Stimulated activated naive B cell treated with anti-CD40 and anti-IgM and Interleukin-4, amounts not matched to agents 10 μg/mL and 1 μg/mL and 100 μg/mL, for 72 hours (primary cell): ENCODE data around the gene GTPBP3.

ENCODE experiments used
- ATAC-seq, 2 donors: fragments of 150-1000 bp; cut with Tn5 transposase; replicated peaks; 2 replicates each; pipeline ENCODE4 v1.10.0; 2021; ENCODE audit warnings: moderate library complexity in 1 of 2
- DNase-seq: peaks from one replicate; pipeline ENCODE4 v3.0.0; 2021
- H3K27ac Mint-ChIP-seq: one replicate; pipeline ENCODE4 v1.8.0; 2022; ENCODE audit warnings: mild to moderate bottlenecking, mixed read lengths
- H3K27me3 Mint-ChIP-seq, 2 donors: one replicate each; pipeline ENCODE4 v1.8.0; 2022; ENCODE audit warnings: mixed read lengths in 2 of 2
- H3K36me3 Mint-ChIP-seq, 2 donors: one replicate each; pipeline ENCODE4 v1.8.0; 2022; ENCODE audit warnings: mixed read lengths in 2 of 2, mild to moderate bottlenecking in 1 of 2
- H3K4me1 Mint-ChIP-seq, 2 donors: one replicate each; pipeline ENCODE4 v1.8.0; 2022; ENCODE audit warnings: mixed read lengths in 2 of 2, mild to moderate bottlenecking in 1 of 2
- H3K4me3 Mint-ChIP-seq, 2 donors: one replicate each; pipeline ENCODE4 v1.8.0; 2022; ENCODE audit warnings: mild to moderate bottlenecking in 2 of 2, mixed read lengths in 2 of 2, moderate library complexity in 1 of 2
- H3K9me3 Mint-ChIP-seq, 2 donors: one replicate each; pipeline ENCODE4 v1.8.0; 2022; ENCODE audit warnings: mixed read lengths in 2 of 2, mild to moderate bottlenecking in 1 of 2

Gene GTPBP3

DNA sequence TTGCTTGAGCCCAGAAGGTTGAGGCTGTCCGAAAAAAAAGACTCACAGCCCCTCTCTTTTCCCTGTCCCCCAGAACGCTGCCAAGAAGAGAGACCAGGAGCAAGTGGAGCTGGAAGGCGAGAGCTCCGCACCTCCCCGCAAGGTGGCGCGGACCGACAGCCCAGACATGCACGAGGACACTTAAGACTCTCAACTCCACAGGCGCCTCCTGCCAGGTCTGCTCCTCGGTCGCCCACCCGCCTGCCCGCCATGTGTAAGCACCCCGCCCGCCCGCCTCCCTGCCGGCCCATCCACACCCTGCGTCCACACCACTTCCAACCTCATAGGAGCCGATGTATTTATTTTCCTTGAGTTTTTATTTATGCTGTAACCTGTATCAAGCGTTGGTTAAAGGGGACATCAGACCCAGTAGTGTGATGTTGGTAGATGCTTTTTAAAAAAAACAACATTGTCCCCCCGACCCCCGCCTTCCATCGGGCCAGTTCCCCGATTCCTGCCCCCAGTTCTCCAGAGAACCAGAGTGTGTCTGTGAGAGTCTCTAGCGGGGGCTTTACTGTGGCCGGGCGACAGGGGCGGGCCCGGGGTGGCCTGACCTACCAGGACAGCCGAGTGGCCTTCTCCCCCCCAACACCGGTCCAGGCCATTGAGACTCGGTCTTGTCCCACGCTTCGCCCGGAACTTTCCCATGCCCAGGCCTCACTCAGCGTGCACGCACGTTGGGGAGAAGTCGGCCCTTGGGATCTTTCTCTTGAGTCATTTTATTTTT is 17.7 kb upstream of the GTPBP3 start:
- H3K9me3 Mint-ChIP-seq = no peaks in the 10 kb centered on the region
- no peak overlapping the region for H3K4me3 Mint-ChIP-seq
- peaks cover 34 to 35% of the 10 kb centered on the region in 2 donors for H3K36me3 Mint-ChIP-seq
- ATAC-seq (no peak), DNase-seq (no peak)
- peaks cover 5 to 21% of the 10 kb centered on the region in 2 donors for H3K4me1 Mint-ChIP-seq
- peak overlapping the region; percentile 20 for H3K27ac Mint-ChIP-seq
- H3K27me3 Mint-ChIP-seq = no peaks in the 10 kb centered on the region

DNA sequence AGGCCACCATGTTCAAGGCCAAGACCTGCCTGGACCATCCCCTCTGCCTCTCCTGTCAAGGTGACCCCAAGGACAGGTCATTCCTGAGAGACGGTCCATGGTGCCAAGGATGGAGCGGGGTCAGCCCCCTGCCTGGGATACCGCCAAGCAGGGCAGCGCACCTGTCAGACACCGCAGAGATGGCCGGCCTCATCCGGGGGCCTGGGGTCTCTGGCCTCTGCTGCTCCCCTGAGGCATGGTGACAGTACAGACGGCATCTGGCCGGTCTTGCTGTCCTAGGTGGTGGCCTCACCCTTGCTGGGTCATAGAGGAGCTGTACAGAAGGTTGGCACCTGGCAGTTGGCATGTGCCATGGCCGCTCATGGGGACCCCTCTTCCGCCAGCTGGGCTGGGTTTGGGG is 16.9 kb upstream of the GTPBP3 start:
- H3K27me3 Mint-ChIP-seq = no peaks in the 10 kb centered on the region
- no peak overlapping the region for H3K4me3 Mint-ChIP-seq
- H3K9me3 Mint-ChIP-seq = no peaks in the 10 kb centered on the region
- peaks cover 5 to 21% of the 10 kb centered on the region in 2 donors for H3K4me1 Mint-ChIP-seq
- H3K27ac Mint-ChIP-seq = peak overlapping the region; percentile 20
- ATAC-seq = no peak
- peaks cover 34 to 35% of the 10 kb centered on the region in 2 donors for H3K36me3 Mint-ChIP-seq
- no peak for DNase-seq

DNA sequence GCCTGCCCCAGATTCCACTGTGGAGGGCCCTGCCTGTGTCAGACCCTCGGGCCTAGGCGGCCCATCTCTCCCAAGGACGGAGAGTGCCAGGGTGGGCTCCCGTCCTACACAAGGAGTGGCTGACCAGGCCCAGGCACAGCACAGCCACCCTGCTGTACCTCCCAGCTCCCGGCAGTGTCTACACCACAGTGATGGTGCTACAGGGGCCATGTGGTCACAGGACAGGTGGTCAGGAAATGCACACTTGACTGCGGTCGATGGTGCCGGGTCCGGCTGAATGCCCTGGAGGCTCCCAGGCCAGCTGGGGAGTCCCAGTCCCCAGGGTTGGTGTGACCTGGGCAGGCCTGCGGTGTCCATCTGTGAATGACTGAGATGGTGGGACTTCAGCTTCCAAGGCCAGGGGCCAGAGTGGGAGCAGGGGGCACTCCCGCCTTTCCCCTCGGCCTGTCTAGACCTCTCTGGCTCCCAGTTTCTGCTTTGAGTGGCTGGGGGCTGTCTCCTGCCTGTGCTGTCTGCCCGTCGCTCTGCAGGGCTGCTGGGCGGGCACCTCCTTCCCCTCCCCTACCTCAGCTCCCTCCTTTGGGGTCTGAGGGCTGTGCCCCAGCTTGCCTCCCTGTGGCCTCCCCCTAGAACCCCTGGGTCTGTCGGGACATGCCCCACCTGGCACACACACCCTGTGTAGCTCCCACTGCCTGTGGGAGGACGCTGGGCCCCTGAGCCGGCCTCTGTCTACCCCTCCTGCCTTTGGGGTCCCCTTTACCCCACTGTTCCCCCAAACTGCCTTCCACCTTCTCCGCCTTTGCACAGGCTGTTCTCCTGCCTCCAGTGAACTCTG is 15.5 kb upstream of the GTPBP3 start:
- no peak for DNase-seq

GRCh38 chr19:17322854-17323253 is 14.5 kb upstream of the GTPBP3 start:
- ATAC-seq = no peak
- Mint-ChIP-seq H3K36me3 (peaks cover 21 to 27% of the 10 kb centered on the region in 2 donors), H3K27ac (no peak overlapping the region), H3K9me3 (no peaks in the 10 kb centered on the region), H3K27me3 (no peaks in the 10 kb centered on the region), H3K4me1 (peaks cover 3 to 14% of the 10 kb centered on the region in 2 donors), H3K4me3 (no peak overlapping the region)
- DNase-seq = no peak

More for the DNA sequence above, 15.5 kb upstream of the GTPBP3 start:
- H3K27ac Mint-ChIP-seq = no peak overlapping the region
- H3K27me3 Mint-ChIP-seq = no peaks in the 10 kb centered on the region
- H3K36me3 Mint-ChIP-seq = peaks cover 22 to 27% of the 10 kb centered on the region in 2 donors
- H3K4me3 Mint-ChIP-seq = no peak overlapping the region
- no peak for ATAC-seq
- peaks cover 2 to 13% of the 10 kb centered on the region in 2 donors for H3K4me1 Mint-ChIP-seq
- H3K9me3 Mint-ChIP-seq = no peaks in the 10 kb centered on the region

DNA sequence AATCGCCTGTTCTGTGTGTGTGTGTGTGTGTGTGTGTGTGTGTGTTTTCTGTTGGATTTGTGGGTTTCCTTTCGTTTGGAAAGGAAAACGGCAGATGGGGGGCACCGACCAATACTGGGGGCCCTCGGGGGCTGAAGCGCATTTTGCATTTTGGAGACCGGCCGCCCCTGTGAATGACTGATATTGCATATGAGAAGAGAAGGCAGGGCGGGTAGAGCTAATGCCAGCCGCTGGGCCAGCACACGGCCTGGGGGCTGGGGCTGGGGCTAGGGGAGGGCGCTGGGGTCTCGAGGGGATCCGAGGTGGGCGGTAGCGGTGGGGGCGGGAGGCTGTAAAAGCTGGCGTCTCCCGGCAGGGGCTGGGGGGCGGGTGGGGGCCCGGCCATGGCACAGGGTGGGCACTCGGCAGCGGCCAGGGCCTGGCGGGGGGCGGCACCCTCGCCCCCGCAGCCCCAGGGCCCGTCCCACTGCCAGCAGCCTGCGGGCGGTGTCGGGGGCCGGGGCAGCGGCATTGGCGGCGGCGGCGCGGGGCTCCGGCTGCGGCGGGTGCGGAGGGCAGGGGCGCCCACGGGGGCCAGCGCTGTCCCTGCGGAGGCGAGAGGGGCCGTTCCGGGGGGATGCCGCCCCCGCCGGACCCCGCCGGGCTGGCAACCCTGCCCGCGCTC is 13.9 kb upstream of the GTPBP3 start:
- ATAC-seq = peak; percentile 3 to 8
- Mint-ChIP-seq H3K27me3 (no peaks in the 10 kb centered on the region), H3K36me3 (peaks cover 21 to 27% of the 10 kb centered on the region in 2 donors), H3K27ac (peak overlapping the region; percentile 42), H3K4me3 (peak overlapping the region; percentile 48 to 75), H3K9me3 (no peaks in the 10 kb centered on the region), H3K4me1 (peaks cover 3 to 18% of the 10 kb centered on the region in 2 donors)
- DNase-seq = no peak

DNA sequence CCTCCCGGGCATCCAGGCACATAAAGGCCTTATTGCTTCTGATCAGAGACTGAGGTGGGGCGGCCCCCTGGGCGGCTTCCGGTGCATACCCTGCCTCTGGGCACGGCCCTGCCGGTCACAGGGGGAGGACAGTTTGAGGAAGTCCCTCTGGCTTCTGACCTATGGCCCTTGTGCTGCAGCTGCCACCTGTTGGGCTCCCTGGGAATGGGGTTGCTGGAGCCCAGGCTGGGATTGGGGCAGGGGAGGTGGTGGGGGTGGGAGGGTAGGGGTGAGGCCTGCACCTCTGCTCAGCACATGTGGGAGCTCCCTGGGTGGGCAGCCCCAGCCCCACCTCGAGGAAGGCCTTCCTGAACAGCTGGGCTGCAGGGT is 13.4 kb upstream of the GTPBP3 start:
- no peak for DNase-seq
- peak overlapping the region; percentile 52 to 62 for H3K4me3 Mint-ChIP-seq
- no peak overlapping the region for H3K27ac Mint-ChIP-seq
- no peaks in the 10 kb centered on the region for H3K9me3 Mint-ChIP-seq
- H3K4me1 Mint-ChIP-seq = peaks cover 4 to 23% of the 10 kb centered on the region in 2 donors
- peak; percentile 44 to 56 for ATAC-seq
- peaks cover 21 to 27% of the 10 kb centered on the region in 2 donors for H3K36me3 Mint-ChIP-seq
- H3K27me3 Mint-ChIP-seq = no peaks in the 10 kb centered on the region

- ATAC-seq (no peak), DNase-seq (no peak)
- Mint-ChIP-seq H3K9me3 (no peaks in the 10 kb centered on the region), H3K27me3 (no peaks in the 10 kb centered on the region), H3K4me3 (no peak overlapping the region), H3K4me1 (peaks cover 7 to 29% of the 10 kb centered on the region in 2 donors), H3K27ac (no peak overlapping the region), H3K36me3 (peaks cover 21 to 26% of the 10 kb centered on the region in 2 donors)
Measured at GRCh38 chr19:17324357-17325114, 12.8 kb upstream of the GTPBP3 start.

DNA sequence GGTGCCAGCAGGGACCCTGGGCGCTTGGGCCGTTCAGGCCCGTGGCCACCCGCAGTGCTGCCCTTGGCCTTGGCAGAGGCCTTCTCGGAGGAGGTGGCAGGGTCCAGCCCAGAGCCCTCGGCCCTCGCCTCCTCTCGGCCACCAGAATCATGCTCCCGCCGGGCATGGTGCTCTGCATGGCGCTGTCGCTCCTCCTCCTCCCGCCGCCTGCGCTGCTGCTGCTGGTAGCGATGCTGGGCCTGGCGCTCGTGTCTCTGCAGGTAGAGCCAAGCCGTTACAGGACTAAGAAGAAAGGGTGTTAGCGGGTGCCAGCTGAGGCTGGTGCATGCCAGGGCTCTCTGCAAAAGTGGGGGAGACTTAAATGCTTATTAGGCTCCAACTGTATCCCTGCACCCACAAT is 12.2 kb upstream of the GTPBP3 start:
- H3K36me3 Mint-ChIP-seq = peaks cover 16 to 20% of the 10 kb centered on the region in 2 donors
- peaks cover 12 to 34% of the 10 kb centered on the region in 2 donors for H3K4me1 Mint-ChIP-seq
- no peak for DNase-seq
- H3K9me3 Mint-ChIP-seq = no peaks in the 10 kb centered on the region
- H3K27me3 Mint-ChIP-seq = peaks cover 0 to 4% of the 10 kb centered on the region in 2 donors
- H3K4me3 Mint-ChIP-seq = no peak overlapping the region
- H3K27ac Mint-ChIP-seq = no peak overlapping the region
- ATAC-seq = no peak

GRCh38 chr19:17325881-17326594 is 11.3 kb upstream of the GTPBP3 start:
- peaks cover 12 to 34% of the 10 kb centered on the region in 2 donors for H3K4me1 Mint-ChIP-seq
- H3K27me3 Mint-ChIP-seq = peaks cover 8 to 10% of the 10 kb centered on the region in 2 donors
- ATAC-seq (no peak), DNase-seq (no peak)
- H3K4me3 Mint-ChIP-seq = no peak overlapping the region
- H3K9me3 Mint-ChIP-seq = no peaks in the 10 kb centered on the region
- no peak overlapping the region for H3K27ac Mint-ChIP-seq
- peaks cover 8 to 13% of the 10 kb centered on the region in 2 donors for H3K36me3 Mint-ChIP-seq

DNA sequence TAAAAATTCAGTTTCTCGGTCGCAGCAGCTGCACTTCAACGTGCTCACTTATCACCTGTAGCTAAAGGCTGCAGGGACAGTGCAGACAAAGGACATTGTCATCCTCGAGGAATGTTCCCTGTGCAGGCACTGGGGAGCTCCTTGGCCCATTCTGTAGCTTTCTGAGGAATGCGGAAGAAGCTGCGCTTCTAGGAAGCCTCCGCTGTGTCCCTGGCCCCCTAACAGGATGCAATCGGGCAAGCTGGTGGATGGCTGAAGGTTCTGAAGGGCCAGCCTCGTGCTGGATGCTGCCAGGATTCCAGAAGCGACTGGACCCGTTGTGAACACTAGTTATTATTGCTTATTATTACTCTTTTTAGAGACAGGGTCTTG is 10.8 kb upstream of the GTPBP3 start:
- ATAC-seq = no peak
- peaks cover 9 to 10% of the 10 kb centered on the region in 2 donors for H3K27me3 Mint-ChIP-seq
- peaks cover 8 to 13% of the 10 kb centered on the region in 2 donors for H3K36me3 Mint-ChIP-seq
- no peaks in the 10 kb centered on the region for H3K9me3 Mint-ChIP-seq
- H3K27ac Mint-ChIP-seq = no peak overlapping the region
- no peak for DNase-seq
- H3K4me1 Mint-ChIP-seq = peaks cover 12 to 34% of the 10 kb centered on the region in 2 donors
- no peak overlapping the region for H3K4me3 Mint-ChIP-seq

DNA sequence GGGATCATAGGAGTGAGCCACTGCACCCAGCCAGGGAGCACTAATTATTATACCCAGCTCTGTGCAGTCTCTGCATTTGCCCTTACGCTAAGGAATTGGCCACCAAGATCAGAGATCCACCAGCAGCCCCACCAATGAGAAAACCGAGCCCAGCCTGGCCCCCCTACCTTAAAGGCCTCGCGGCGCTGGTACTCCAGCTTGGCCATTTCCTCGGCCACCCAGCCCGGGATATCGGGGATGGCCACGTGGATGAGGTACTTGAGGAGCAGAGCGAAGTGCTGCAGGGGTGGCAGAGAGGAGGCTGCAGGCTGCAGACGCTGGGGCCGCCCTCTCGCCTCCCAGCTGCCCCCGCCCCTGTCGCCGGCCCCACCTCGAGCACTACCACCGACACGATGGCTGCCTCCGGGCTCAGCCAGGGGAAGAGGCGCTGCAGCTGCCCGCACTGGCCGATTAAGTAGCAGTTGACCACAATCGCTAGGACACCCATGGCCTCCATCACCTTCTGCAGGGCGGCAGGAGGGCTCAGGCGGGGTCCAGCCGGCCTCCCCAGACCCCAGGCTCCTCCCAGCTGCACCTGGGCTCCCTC is 10.2 kb upstream of the GTPBP3 start:
- DNase-seq = no peak
- no peak overlapping the region for H3K4me3 Mint-ChIP-seq
- peaks cover 12 to 32% of the 10 kb centered on the region in 2 donors for H3K4me1 Mint-ChIP-seq
- H3K27me3 Mint-ChIP-seq = peaks cover 9 to 10% of the 10 kb centered on the region in 2 donors
- H3K9me3 Mint-ChIP-seq = no peaks in the 10 kb centered on the region
- H3K36me3 Mint-ChIP-seq = peaks cover 7 to 10% of the 10 kb centered on the region in 2 donors
- ATAC-seq = no peak
- no peak overlapping the region for H3K27ac Mint-ChIP-seq

- ATAC-seq (peak; percentile 71 to 77), DNase-seq (no peak)
- Mint-ChIP-seq H3K27ac (peak overlapping the region; percentile 14), H3K36me3 (peaks cover 4 to 10% of the 10 kb centered on the region in 2 donors), H3K4me3 (peak overlapping the region; percentile 69 to 81), H3K27me3 (peaks cover 15% of the 10 kb centered on the region in 2 donors), H3K9me3 (peaks cover 0 to 3% of the 10 kb centered on the region in 2 donors), H3K4me1 (peaks cover 15 to 29% of the 10 kb centered on the region in 2 donors)
Measured at GRCh38 chr19:17327654-17328516, 9.5 kb upstream of the GTPBP3 start.
